ENCODE measurements around the gene TMEM38A.

TMEM38A gene

GRCh38 chr19:16702123-16702522, 41.2 kb downstream of the TMEM38A start:
- POLR2A ChIA-PET = interaction anchor here (0.6 kb wide), 3 partner anchors 29 to 603 kb away, joined by 3 to 5 read pairs (median 3); no protein-coding TSS in a partner anchor
- H3K36me3 ChIP-seq (ENCODE audit: control insufficient read depth in 2 of 2, insufficient read depth in 1 of 2, low read length in 2 of 2) = no peaks in the 10 kb centered on the region
- no peak overlapping the region for H3K4me3 ChIP-seq (ENCODE audit: low read depth, low read length)
- H3K9me3 ChIP-seq (ENCODE audit: control insufficient read depth, insufficient read depth, low read depth, low read length) = no peaks in the 10 kb centered on the region
- no peak overlapping the region for H3K27ac ChIP-seq (ENCODE audit: extremely low read depth, low read depth, low read length)
- H3K4me1 ChIP-seq (ENCODE audit: control insufficient read depth, insufficient read depth, low read length) = no peaks in the 10 kb centered on the region
- TF ChIP-seq ZNF600 (tag by site-specific recombination; IDR thresholded peaks at IDR 0.05) (no peak), ZNF560 (tag by site-specific recombination; IDR thresholded peaks at IDR 0.05; ENCODE audit: borderline replicate concordance) (no peak), ZNF174 (tag by site-specific recombination; IDR thresholded peaks at IDR 0.05) (no peak), ZFP69B (tag by site-specific recombination; IDR thresholded peaks at IDR 0.05) (no peak), EGR2 (tag by site-specific recombination; IDR thresholded peaks at IDR 0.05; ENCODE audit: low read depth) (peak; percentile 73), MYNN (tag by site-specific recombination; IDR thresholded peaks at IDR 0.05; ENCODE audit: borderline replicate concordance) (no peak), ZNF692 (tag by site-specific recombination; IDR thresholded peaks at IDR 0.05) (no peak), ZNF26 (tag by site-specific recombination; IDR thresholded peaks at IDR 0.05) (no peak), ZNF596 (tag by site-specific recombination; IDR thresholded peaks at IDR 0.05) (no peak), ZNF548 (tag by site-specific recombination; IDR thresholded peaks at IDR 0.05) (no peak), ZNF768 (tag by site-specific recombination; IDR thresholded peaks at IDR 0.05) (no peak), WT1 (tag by site-specific recombination; IDR thresholded peaks at IDR 0.05) (0 out of 2 replicates have a peak, but pooled peaks have one; percentile 15), PRDM6 (tag by site-specific recombination; IDR thresholded peaks at IDR 0.05) (no peak; the same call in 1 of the 2 replicates), ZNF629 (tag by site-specific recombination; IDR thresholded peaks at IDR 0.05) (peak; percentile 20; the same call in 1 of the 2 replicates), HOXC10 (CRISPR knock-in tag; IDR thresholded peaks at IDR 0.05) (no peak), ZNF521 (tag by site-specific recombination; IDR thresholded peaks at IDR 0.05) (no peak), GFI1B (tag by site-specific recombination; IDR thresholded peaks at IDR 0.05) (no peak), TRIM28 (IDR thresholded peaks at IDR 0.05; ENCODE audit: borderline replicate concordance, low read length) (no peak), ZNF530 (tag by site-specific recombination; IDR thresholded peaks at IDR 0.05; ENCODE audit: low read depth) (no peak), ZNF223 (tag by site-specific recombination; IDR thresholded peaks at IDR 0.05) (no peak), ELK4 (IDR thresholded peaks at IDR 0.05; ENCODE audit: borderline replicate concordance, low read depth, low read length) (no peak), ZBTB6 (tag by site-specific recombination; IDR thresholded peaks at IDR 0.05) (no peak), ZXDB (tag by site-specific recombination; IDR thresholded peaks at IDR 0.05) (no peak), ZNF571 (tag by site-specific recombination; IDR thresholded peaks at IDR 0.05) (no peak), ZNF23 (tag by site-specific recombination; IDR thresholded peaks at IDR 0.05; ENCODE audit: borderline replicate concordance) (no peak), ZNF266 (tag by site-specific recombination; IDR thresholded peaks at IDR 0.05; ENCODE audit: low read depth) (no peak), ZFHX2 (tag by site-specific recombination; conservative IDR thresholded peaks at IDR 0.05) (peak; percentile 76), ZNF311 (tag by site-specific recombination; IDR thresholded peaks at IDR 0.05; ENCODE audit: borderline replicate concordance) (no peak), KLF10 (tag by site-specific recombination; IDR thresholded peaks at IDR 0.05) (no peak)
- CTCF ChIA-PET = interaction anchor here (0.7 to 1.0 kb wide), 3 partner anchors 12 to 628 kb away, joined by 3 read pairs; no protein-coding TSS in a partner anchor

All from HEK293 (cell line).